Transverse colon (tissue), 4 donors: ENCODE data around the gene MBOAT2. TPM values are rescaled to one million over a fixed set of nuclear protein-coding genes. Genes with fewer than 3 reads are reported as not detected.

ENCODE experiments used
- DNase-seq: peaks from one replicate; pipeline ENCODE4 v3.0.0-alpha.2; 2019
- H3K27ac ChIP-seq, 4 donors: fragments of 200-600 bp; sonication (generic); 2 replicates each; pipeline ENCODE4 v1.5.1; 2016 to 2018; ENCODE audit warnings: inconsistent platforms in 4 of 4
- H3K27me3 ChIP-seq: fragments of 200-600 bp; sonication (generic); 2 replicates; pipeline ENCODE4 v1.5.1; 2017; ENCODE audit warnings: inconsistent platforms
- H3K36me3 ChIP-seq, 4 donors: fragments of 200-600 bp; sonication (generic); 2 replicates each; pipeline ENCODE4 v1.5.1; 2017 to 2019; ENCODE audit warnings: inconsistent platforms in 4 of 4
- H3K4me1 ChIP-seq, 4 donors: fragments of 200-600 bp; sonication (generic); 2 replicates each; pipeline ENCODE4 v1.5.1; 2017 to 2020; ENCODE audit warnings: inconsistent platforms in 4 of 4
- H3K4me3 ChIP-seq, 4 donors: fragments of 200-600 bp; sonication (generic); 1 replicate in 1 of 4; 2 replicates in 3 of 4; pipeline versions ENCODE4 v1.5.1 to v1.6.1; 2017 to 2019; ENCODE audit warnings: inconsistent platforms in 4 of 4
- H3K9me3 ChIP-seq, 2 donors: fragments of 200-600 bp; sonication (generic); 2 replicates each; pipeline ENCODE4 v1.5.1; 2017 to 2019; ENCODE audit warnings: inconsistent platforms in 2 of 2
- EP300 ChIP-seq: sonication (generic); formaldehyde crosslinking; IDR thresholded peaks from one replicate; pipeline ENCODE4 v1.6.1; 2017; ENCODE audit warnings: antibody characterized with exemption, low read depth
- POLR2A ChIP-seq: fragments of 450-650 bp; IDR thresholded peaks from one replicate; pipeline ENCODE4 v1.6.1; 2016; ENCODE audit warnings: antibody characterized with exemption, mild to moderate bottlenecking, moderate library complexity
- POLR2AphosphoS5 ChIP-seq, 3 donors: sonication (generic); formaldehyde crosslinking; IDR thresholded peaks; one replicate each; pipeline ENCODE4 v1.6.1; 2016; ENCODE audit warnings: antibody characterized with exemption in 3 of 3
- WGBS, 2 donors: methylation state at CpG; one replicate each; pipeline ENCODE4 v1.1.5; 2018; ENCODE audit warnings: low coverage in 1 of 2; 5-methylcytosine and 5-hydroxymethylcytosine counted together
- in situ Hi-C, 4 donors: fragments of 200-750 bp; cut with MboI; loops; one replicate each; pipeline versions ENCODE4 v1.15.0 to v1.15.1; 2017; ENCODE audit warnings: low sequenced_read_pairs in 3 of 4, low pct_ligation_motif_present in 1 of 4, low pct_unique_long_range_greater_than_20kb in 1 of 4
- intact Hi-C: fragments of 100-400 bp; cut with DNase I; formaldehyde crosslinking; loops from one replicate; pipeline ENCODE4 v1.15.1; 2023; ENCODE audit warnings: low total_unique reads
- total RNA-seq, 4 donors: library from RNA; depleted of rRNA; stranded (reverse); fragments of >200 nt; gene quantifications; one replicate each; pipeline ENCODE4 v1.1.0, GENCODE V29; 2016
- TF ChIP-seq, protein P1 (sequence below), 5 experiments: fragments of 200-600 bp in 3 of 5; fragments of 450-650 bp in 2 of 5; sonication (generic) in 3 of 5; IDR thresholded peaks; 1 replicate in 2 of 5; 2 replicates in 3 of 5; pipeline ENCODE4 v1.5.1; 2016 to 2017; ENCODE audit warnings: antibody characterized with exemption in 5 of 5, inconsistent platforms in 3 of 5, mild to moderate bottlenecking in 2 of 5, moderate library complexity in 1 of 5

Gene MBOAT2
- total RNA-seq, 4 donors from 2014 or later, result 10.0 to 132 (median 89.2) TPM

DNA sequence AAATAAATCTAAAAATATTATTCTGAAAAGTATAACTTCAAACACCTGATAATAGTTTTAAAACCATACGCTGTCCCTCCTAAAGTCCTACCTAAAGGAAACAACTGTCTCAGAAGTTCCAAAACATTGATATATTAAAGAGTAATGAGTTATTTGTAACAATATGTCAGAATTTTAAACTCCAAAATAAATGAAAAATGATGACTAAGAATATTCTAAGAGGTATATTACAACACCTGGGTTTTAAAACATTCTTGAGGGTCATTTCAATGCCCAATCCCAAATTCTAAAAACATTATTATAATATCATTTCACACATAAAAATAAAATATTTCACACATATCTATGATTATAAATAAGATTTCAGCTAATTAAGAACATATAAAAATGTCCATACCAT lies 186.3 kb downstream of the MBOAT2 start:
- intact Hi-C loops, result no loop called here
- H3K36me3 ChIP-seq, result peaks cover 0 to 30% (median 10%) of the 10 kb centered on the region in 4 donors
- H3K9me3 ChIP-seq, result no peaks in the 10 kb centered on the region
- in situ Hi-C loops, result no loop called here
- no peak overlapping the region for H3K4me3 ChIP-seq
- H3K27ac ChIP-seq, result no peak overlapping the region
- DNase-seq, result no peak
- H3K4me1 ChIP-seq, result peaks cover 0 to 8% (median under 1%) of the 10 kb centered on the region in 4 donors
- WGBS, 2 donors, result 100% methylated on average over 1 of the region's 1 CpG
- H3K27me3 ChIP-seq, result no peaks in the 10 kb centered on the region
- TF ChIP-seq, protein P1, sequence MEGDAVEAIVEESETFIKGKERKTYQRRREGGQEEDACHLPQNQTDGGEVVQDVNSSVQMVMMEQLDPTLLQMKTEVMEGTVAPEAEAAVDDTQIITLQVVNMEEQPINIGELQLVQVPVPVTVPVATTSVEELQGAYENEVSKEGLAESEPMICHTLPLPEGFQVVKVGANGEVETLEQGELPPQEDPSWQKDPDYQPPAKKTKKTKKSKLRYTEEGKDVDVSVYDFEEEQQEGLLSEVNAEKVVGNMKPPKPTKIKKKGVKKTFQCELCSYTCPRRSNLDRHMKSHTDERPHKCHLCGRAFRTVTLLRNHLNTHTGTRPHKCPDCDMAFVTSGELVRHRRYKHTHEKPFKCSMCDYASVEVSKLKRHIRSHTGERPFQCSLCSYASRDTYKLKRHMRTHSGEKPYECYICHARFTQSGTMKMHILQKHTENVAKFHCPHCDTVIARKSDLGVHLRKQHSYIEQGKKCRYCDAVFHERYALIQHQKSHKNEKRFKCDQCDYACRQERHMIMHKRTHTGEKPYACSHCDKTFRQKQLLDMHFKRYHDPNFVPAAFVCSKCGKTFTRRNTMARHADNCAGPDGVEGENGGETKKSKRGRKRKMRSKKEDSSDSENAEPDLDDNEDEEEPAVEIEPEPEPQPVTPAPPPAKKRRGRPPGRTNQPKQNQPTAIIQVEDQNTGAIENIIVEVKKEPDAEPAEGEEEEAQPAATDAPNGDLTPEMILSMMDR (IDR thresholded peaks at IDR 0.05), result no peak
- TF ChIP-seq EP300 (no peak), POLR2A (no peak), POLR2AphosphoS5 (IDR thresholded peaks at IDR 0.05) (no peak)

DNA sequence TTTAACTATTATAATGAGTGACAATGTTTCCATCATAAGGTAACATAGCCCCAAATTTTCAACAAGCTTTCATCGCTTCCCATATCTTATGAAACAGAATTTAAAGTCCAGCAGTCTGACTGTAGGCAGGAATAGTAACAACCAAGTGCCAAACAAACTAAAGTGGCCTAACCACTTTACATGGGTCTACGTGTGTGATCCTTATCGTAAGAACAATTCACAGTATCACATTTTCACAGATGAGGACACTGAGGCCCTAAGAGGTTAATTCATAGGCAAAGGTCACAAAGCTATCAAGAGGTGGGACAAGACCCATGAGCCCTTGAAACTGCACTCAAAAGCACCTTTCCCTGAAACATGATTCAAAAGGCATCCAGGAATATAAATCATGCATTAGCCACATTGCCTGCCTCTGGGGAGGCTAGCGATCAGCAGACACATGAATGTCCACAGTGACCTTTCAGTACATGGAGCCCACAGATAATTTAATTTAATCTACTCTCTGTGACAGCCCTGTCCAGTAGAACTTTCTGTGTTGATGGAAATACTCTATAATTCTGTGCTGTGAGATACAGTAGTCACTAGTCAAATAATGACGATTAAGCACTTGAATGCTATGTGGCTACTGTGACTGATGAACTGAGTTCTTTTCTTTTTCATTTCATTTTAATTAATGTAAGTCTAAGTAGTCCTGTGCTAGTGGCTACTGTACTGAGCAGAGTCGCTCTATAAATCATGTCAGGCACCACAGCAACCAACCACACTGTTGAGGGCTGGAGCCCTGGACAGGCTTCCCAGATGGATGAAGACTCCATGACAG lies 196.4 kb downstream of the MBOAT2 start:
- peaks cover 0 to 61% (median 21%) of the 10 kb centered on the region in 4 donors for H3K36me3 ChIP-seq
- no peaks in the 10 kb centered on the region for H3K27me3 ChIP-seq
- no peak for DNase-seq
- 93 to 100% methylated on average over 4 to 6 of the region's 6 CpGs for WGBS, 2 donors
- TF ChIP-seq EP300 (no peak), POLR2AphosphoS5 (IDR thresholded peaks at IDR 0.05) (no peak), POLR2A (no peak)
- TF ChIP-seq, protein P1 (IDR thresholded peaks at IDR 0.05), result no peak
- no peaks in the 10 kb centered on the region for H3K9me3 ChIP-seq
- intact Hi-C loops, result no loop called here
- in situ Hi-C loops, result no loop called here
- H3K27ac ChIP-seq, result no peak overlapping the region
- no peak overlapping the region for H3K4me3 ChIP-seq
- H3K4me1 ChIP-seq, result peaks cover 0 to 17% (median 6%) of the 10 kb centered on the region in 4 donors

DNA sequence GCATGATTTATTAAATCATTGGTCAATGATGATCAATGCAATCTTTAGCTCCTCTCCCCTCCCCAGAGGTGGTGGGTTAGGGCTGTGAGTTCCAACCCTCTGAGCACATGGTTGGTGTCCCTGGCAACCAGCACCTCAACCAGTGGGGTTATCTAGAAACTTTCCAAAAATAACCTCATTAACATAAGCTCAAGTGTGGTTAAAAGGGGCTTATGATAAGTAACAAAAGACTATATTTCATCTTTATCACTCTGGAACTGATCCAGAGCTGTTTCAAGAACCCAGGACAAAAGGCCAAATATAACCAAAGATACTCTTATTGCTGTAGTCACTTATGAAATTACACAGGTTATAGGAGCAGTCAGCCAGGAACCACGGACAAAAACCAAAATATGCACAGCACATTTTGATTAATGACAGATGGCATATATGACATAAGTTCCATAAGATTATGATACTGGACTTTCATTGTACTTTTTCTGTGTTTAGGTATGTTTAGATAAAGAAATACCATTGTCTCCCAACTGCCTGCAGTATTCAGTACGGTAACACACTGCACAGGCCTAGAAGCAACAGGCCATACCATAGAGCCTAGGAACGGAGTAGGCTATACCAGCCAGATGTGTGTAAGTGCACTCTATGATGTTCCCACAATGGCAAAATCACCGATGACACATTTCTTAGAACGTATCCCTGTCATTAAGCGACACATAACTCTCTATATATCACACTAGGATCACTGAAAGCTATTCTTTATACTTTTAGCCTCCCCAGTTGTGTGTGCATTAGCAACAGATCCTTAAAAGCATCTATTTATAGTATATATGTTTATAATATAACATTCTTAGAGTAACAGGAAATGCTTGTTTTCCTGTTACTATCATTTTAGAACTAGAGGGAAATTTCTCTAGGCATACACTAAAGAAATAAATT lies 197.9 kb downstream of the MBOAT2 start:
- intact Hi-C loops, result no loop called here
- TF ChIP-seq POLR2AphosphoS5 (IDR thresholded peaks at IDR 0.05) (no peak), EP300 (no peak), POLR2A (no peak)
- TF ChIP-seq, protein P1 (IDR thresholded peaks at IDR 0.05), result no peak
- WGBS, 2 donors, result 63 to 74% methylated on average over 4 to 6 of the region's 6 CpGs
- Histone ChIP-seq H3K4me1 (peaks cover 0 to 17% (median 6%) of the 10 kb centered on the region in 4 donors), H3K27me3 (no peaks in the 10 kb centered on the region), H3K36me3 (peaks cover 0 to 55% (median 13%) of the 10 kb centered on the region in 4 donors), H3K9me3 (no peaks in the 10 kb centered on the region), H3K27ac (no peak overlapping the region), H3K4me3 (no peak overlapping the region)
- no peak for DNase-seq
- in situ Hi-C loops, result no loop called here
